ENCODE measurements around the gene LIM2.

- TF ChIP-seq POLR2AphosphoS5 (IDR thresholded peaks at IDR 0.05; ENCODE audit: low read depth, low read length) (no peak), REST (IDR thresholded peaks at IDR 0.05; ENCODE audit: insufficient read depth in 1 of 2, low read depth in 2 of 2, low read length in 2 of 2) (no peak), SIN3A (IDR thresholded peaks at IDR 0.05; ENCODE audit: borderline replicate concordance, insufficient read depth, low read length) (no peak)
Measured at GRCh38 chr19:51372649-51373504, 14.9 kb downstream of the LIM2 start, which contains the start of gene NKG7.
